K562 (cell line): ENCODE measurements around the gene ZC3H13. TPM values are rescaled to one million over a fixed set of nuclear protein-coding genes. Genes with fewer than 3 reads are reported as not detected.

ENCODE experiments used
- ATAC-seq: fragments of 200-7000 bp; cut with Tn5 transposase; 3 replicates; pipeline ENCODE4 v1.9.1; 2020; ENCODE audit warnings: moderate library complexity
- BruUV-seq: library from RNA; stranded (reverse); fragments of 400-500 nt; replicated peaks from 2 replicates; lab custom pipeline; 2021; lab: Mats Ljungman, UMichigan
- CTCF ChIA-PET: fragments of 300-600 bp; formaldehyde crosslinking; extraction: SDS; loops from one replicate; lab custom pipeline; 2021; ENCODE audit warnings: low intra/inter-chr PET ratio; lab: Yijun Ruan, JAX
- POLR2A ChIA-PET: fragments of 300-600, 350-650 bp; sonication (Branson Sonifier 250); formaldehyde crosslinking; extraction: SDS; loops from one replicate; lab custom pipeline; 2021; ENCODE audit warnings: antibody characterized with exemption, inconsistent platforms; lab: Yijun Ruan, JAX
- DNase-seq, 4 experiments: peaks; one replicate each; pipeline versions ENCODE4 v3.0.0 to v3.0.0-alpha.2; 2011 to 2018; ENCODE audit warnings: low spot score in 3 of 4, mixed read lengths in 3 of 4; ENCODE audit errors: extremely low read depth in 1 of 4
- FAIRE-seq: peaks from 2 replicates; lab custom pipeline; 2011; peaks lifted over from hg19 to GRCh38; lab: Jason Lieb, UNC
- H2AFZ ChIP-seq: 2 replicates; pipeline ENCODE4 v1.6.0; 2011; ENCODE audit warnings: low read depth, low read length, control low read depth, inconsistent platforms
- H3K27ac ChIP-seq: fragments of 200-600 bp; 3 replicates; pipeline ENCODE4 v1.8.0; 2011; ENCODE audit warnings: low read depth, mild to moderate bottlenecking, control low read depth, inconsistent platforms, low read length, moderate library complexity, mixed read lengths; ENCODE audit errors: extremely low read depth
- H3K27me3 ChIP-seq, 2 experiments: fragments of 300-600 bp in 1 of 2; 2 replicates in 1 of 2; 3 replicates in 1 of 2; pipeline versions ENCODE4 v1.6.0 to v1.8.0; 2011; ENCODE audit warnings: inconsistent platforms in 2 of 2, low read length in 2 of 2, mild to moderate bottlenecking in 1 of 2, mixed read lengths in 1 of 2, moderate library complexity in 1 of 2; ENCODE audit not compliant: control insufficient read depth in 2 of 2, insufficient read depth in 2 of 2
- H3K36me3 ChIP-seq: fragments of 300-600 bp; 3 replicates; pipeline ENCODE4 v1.8.0; 2011; ENCODE audit warnings: mild to moderate bottlenecking, low read length, inconsistent platforms; ENCODE audit not compliant: control insufficient read depth, insufficient read depth
- H3K4me1 ChIP-seq, 2 experiments: fragments of 200-600 bp in 1 of 2; replicated peaks in 1 of 2; 2 replicates in 1 of 2; 3 replicates in 1 of 2; pipeline versions ENCODE4 v1.5.1 to v1.8.0; 2011; ENCODE audit warnings: inconsistent platforms in 2 of 2, low read length in 2 of 2, mild to moderate bottlenecking in 1 of 2, mixed read lengths in 1 of 2, moderate library complexity in 1 of 2; ENCODE audit not compliant: control insufficient read depth in 2 of 2, insufficient read depth in 2 of 2
- H3K4me2 ChIP-seq: 2 replicates; pipeline ENCODE4 v1.6.1; 2011; ENCODE audit warnings: low read length, control low read depth, inconsistent platforms, mixed read lengths; ENCODE audit not compliant: insufficient read depth
- H3K4me3 ChIP-seq: fragments of 200-600 bp; sonication (generic), shearing (Covaris generic); 2 replicates; pipeline ENCODE4 v1.5.1; 2016; ENCODE audit warnings: control low read depth, inconsistent platforms
- H3K79me2 ChIP-seq: fragments of 200-600 bp; 3 replicates; pipeline ENCODE4 v1.8.0; 2011; ENCODE audit warnings: low read length, inconsistent platforms; ENCODE audit not compliant: control insufficient read depth, insufficient read depth
- H3K9ac ChIP-seq, 2 experiments: 2 replicates each; pipeline versions ENCODE4 v1.6.0 to v1.6.1; 2011; ENCODE audit warnings: low read depth in 2 of 2, low read length in 2 of 2, control low read depth in 1 of 2, inconsistent platforms in 1 of 2, mild to moderate bottlenecking in 1 of 2, mixed read lengths in 1 of 2; ENCODE audit not compliant: insufficient read depth in 1 of 2
- H3K9me1 ChIP-seq: one replicate; pipeline ENCODE4 v1.6.0; 2011; ENCODE audit warnings: inconsistent platforms, mild to moderate bottlenecking, low read length, moderate library complexity; ENCODE audit not compliant: control insufficient read depth, insufficient read depth
- H3K9me3 ChIP-seq: replicated peaks from 2 replicates; pipeline ENCODE4 v1.5.1; 2011; ENCODE audit warnings: low read depth, low read length, inconsistent platforms; ENCODE audit not compliant: control insufficient read depth, insufficient read depth
- H4K20me1 ChIP-seq: replicated peaks from 2 replicates; pipeline ENCODE4 v1.6.1; 2011; ENCODE audit warnings: low read length, inconsistent platforms, mixed read lengths; ENCODE audit not compliant: control insufficient read depth, insufficient read depth
- BACH1 ChIP-seq: fragments of 200-800 bp; sonication (Bioruptor generic); IDR thresholded peaks from 2 replicates; pipeline ENCODE4 v1.6.1; 2016; ENCODE audit warnings: missing genetic modification characterization, missing compliant biosample characterization
- CBFA2T3 ChIP-seq: fragments of 450-650 bp; IDR thresholded peaks from 2 replicates; pipeline ENCODE4 v1.6.1; 2017
- CBX5 ChIP-seq: IDR thresholded peaks from 2 replicates; pipeline ENCODE4 v1.6.1; 2014; ENCODE audit warnings: low read depth, borderline replicate concordance
- EP400 ChIP-seq: fragments of 450-650 bp; IDR thresholded peaks from 2 replicates; pipeline ENCODE4 v1.6.1; 2017; ENCODE audit warnings: antibody characterized with exemption, mild to moderate bottlenecking, moderate library complexity
- HOXB6 ChIP-seq: fragments of 250-450 bp; sonication (Bioruptor Pico); IDR thresholded peaks from 2 replicates; pipeline ENCODE4 v1.5.1; 2022; ENCODE audit warnings: mild to moderate bottlenecking, borderline replicate concordance
- LEF1 ChIP-seq: fragments of 450-650 bp; IDR thresholded peaks from 2 replicates; pipeline ENCODE4 v1.6.1; 2016; ENCODE audit warnings: mild to moderate bottlenecking
- MTF1 ChIP-seq: fragments of 250-450 bp; sonication (Bioruptor Pico); IDR thresholded peaks from 2 replicates; pipeline ENCODE4 v1.9.0; 2021; ENCODE audit warnings: moderate library complexity, mild to moderate bottlenecking, inconsistent platforms, borderline replicate concordance
- NFXL1 ChIP-seq: fragments of 450-650 bp; formaldehyde crosslinking; IDR thresholded peaks from 2 replicates; pipeline ENCODE4 v1.4.0; 2021; ENCODE audit warnings: mild to moderate bottlenecking
- PYGO2 ChIP-seq: fragments of 450-650 bp; IDR thresholded peaks from 2 replicates; pipeline ENCODE4 v1.6.1; 2016; ENCODE audit warnings: mild to moderate bottlenecking, missing genetic modification characterization, moderate library complexity, missing compliant biosample characterization
- RB1 ChIP-seq: fragments of 450-650 bp; IDR thresholded peaks from 2 replicates; pipeline ENCODE4 v1.6.1; 2017; ENCODE audit warnings: low read depth, mild to moderate bottlenecking
- RFX5 ChIP-seq: IDR thresholded peaks from 2 replicates; pipeline ENCODE4 v1.6.1; 2011; ENCODE audit warnings: low read depth, mild to moderate bottlenecking, improper control_type of control experiment, low read length
- SNAPC5 ChIP-seq: fragments of 250-450 bp; sonication (Bioruptor Pico); IDR thresholded peaks from 2 replicates; pipeline ENCODE4 v1.8.0; 2021; ENCODE audit warnings: moderate library complexity, mild to moderate bottlenecking, inconsistent platforms
- SUPT5H ChIP-seq: fragments of 450-650 bp; IDR thresholded peaks from 2 replicates; pipeline ENCODE4 v1.6.1; 2016
- ZBTB26 ChIP-seq: fragments of 450-650 bp; formaldehyde crosslinking; IDR thresholded peaks from 2 replicates; pipeline ENCODE4 v1.4.0; 2022; ENCODE audit warnings: missing genetic modification characterization
- ZBTB33 ChIP-seq: sonication (generic); formaldehyde crosslinking; IDR thresholded peaks from 2 replicates; pipeline ENCODE4 v1.8.1; 2023; ENCODE audit warnings: mild to moderate bottlenecking, missing genetic modification reagents
- ZBTB9 ChIP-seq: fragments of 450-650 bp; formaldehyde crosslinking; IDR thresholded peaks from 2 replicates; pipeline ENCODE4 v1.4.0; 2020; ENCODE audit warnings: mild to moderate bottlenecking, moderate library complexity
- ZNF23 ChIP-seq: fragments of 250-450 bp; sonication (Bioruptor Pico); IDR thresholded peaks from 2 replicates; pipeline ENCODE4 v1.4.0; 2020; ENCODE audit warnings: mild to moderate bottlenecking
- ZNF395 ChIP-seq: fragments of 200-800 bp; sonication (Bioruptor generic); IDR thresholded peaks from 2 replicates; pipeline ENCODE4 v1.6.1; 2017; ENCODE audit warnings: missing genetic modification characterization, missing compliant biosample characterization
- ZNF707 ChIP-seq: fragments of 250-450 bp; sonication (Bioruptor Pico); conservative IDR thresholded peaks from 2 replicates; pipeline ENCODE4 v1.8.0; 2022; ENCODE audit warnings: inconsistent platforms, mild to moderate bottlenecking, moderate library complexity
- ZNF830 ChIP-seq: fragments of 250-450 bp; sonication (Bioruptor Pico); IDR thresholded peaks from 2 replicates; pipeline ENCODE4 v1.5.0; 2021; ENCODE audit warnings: mild to moderate bottlenecking
- WGBS: fragments of 100-300 bp; shearing (Covaris generic); methylation state at CpG from one replicate; pipeline ENCODE4 v1.1.6; 2016; ENCODE audit warnings: low coverage, mixed read lengths; ENCODE audit not compliant: insufficient coverage; ENCODE audit errors: missing lambda C conversion rate; 5-methylcytosine and 5-hydroxymethylcytosine counted together
- in situ Hi-C: fragments of 300-500 bp; cut with MboI; formaldehyde crosslinking; loops from 4 replicates; pipeline ENCODE4 v1.15.0; 2018; ENCODE audit warnings: inconsistent platforms, mixed read lengths
- intact Hi-C: fragments of 100-400 bp; cut with micrococcal nuclease; formaldehyde crosslinking; loops from 2 replicates; pipeline ENCODE4 v1.14.2; 2022
- polyA plus RNA-seq, 8 experiments: library from polyadenylated mRNA; depleted of rRNA in 4 of 8; stranded (reverse) in 5 of 8; unstranded in 3 of 8; fragments of >200 nt; fragmentation: Nextera tagmentation in 2 of 8; fragmentation: Illumina TruSeq in 1 of 8; extraction: Ambion mirVana in 2 of 8; extraction: Trizol in 1 of 8; gene quantifications; 2 replicates each; pipeline versions ENCODE4 v1.2.1 to v1.2.3, GENCODE V29; 2011 to 2014; ENCODE audit warnings: inconsistent platforms in 1 of 8, missing spikeins in 1 of 8
- total RNA-seq, 7 experiments: library from RNA; depleted of rRNA in 6 of 7; stranded (reverse); fragments of >200 nt in 6 of 7; fragmentation: Illumina TruSeq in 2 of 7; extraction: Trizol in 2 of 7; gene quantifications; 2 replicates each; pipeline versions ENCODE4 v1.2.1 to v1.2.3, GENCODE V29; 2011 to 2021; ENCODE audit warnings: low replicate concordance in 1 of 7

ZC3H13 gene
- total and polyA plus RNA-seq, 9 of the 15 experiments (the other 6 are each of a cell fraction or from before 2014, with no cell fraction given) = 4.9 to 27.6 (median 12.1) TPM

- in situ Hi-C loops (no loop called here), intact Hi-C loops (no loop called here)
- WGBS = 86% methylated on average over 3 of the region's 3 CpGs
- Histone ChIP-seq H3K4me2 (no peak overlapping the region), H3K9me3 (no peaks in the 10 kb centered on the region), H3K4me3 (no peak overlapping the region), H3K4me1 (no peaks in the 10 kb centered on the region), H3K9ac (no peak overlapping the region), H3K36me3 (peaks cover 64% of the 10 kb centered on the region), H4K20me1 (no peaks in the 10 kb centered on the region), H2AFZ (no peak overlapping the region), H3K27me3 (no peaks in the 10 kb centered on the region), H3K27ac (no peak overlapping the region), H3K9me1 (no peaks in the 10 kb centered on the region), H3K79me2 (no peaks in the 10 kb centered on the region)
- FAIRE-seq (no peak), ATAC-seq (no peak), DNase-seq (no peak)
- no TSS peak for BruUV-seq
- CTCF ChIA-PET = no interaction called here
- TF ChIP-seq SUPT5H = no peak
- no peak for TF ChIP-seq ZBTB26 (CRISPR knock-in tag)
- no peak for TF ChIP-seq PYGO2
- no peak for TF ChIP-seq ZBTB33
- TF ChIP-seq ZNF23 = no peak
- TF ChIP-seq EP400 = no peak
- TF ChIP-seq ZNF830 (CRISPR knock-in tag) = no peak
- no peak for TF ChIP-seq CBFA2T3
- TF ChIP-seq ZNF395 (CRISPR knock-in tag) = no peak
- TF ChIP-seq HOXB6 = no peak
- no peak for TF ChIP-seq ZNF707 (CRISPR knock-in tag)
- no peak for TF ChIP-seq RFX5
- TF ChIP-seq RB1 = no peak
- TF ChIP-seq ZBTB9 (CRISPR knock-in tag) = no peak
- no peak for TF ChIP-seq BACH1 (tag)
- no peak for TF ChIP-seq SNAPC5 (CRISPR knock-in tag)
- no peak for TF ChIP-seq CBX5
- no peak for TF ChIP-seq NFXL1
- TF ChIP-seq MTF1 (CRISPR knock-in tag) = no peak
- no peak for TF ChIP-seq LEF1
- POLR2A ChIA-PET = no interaction called here
Measured at GRCh38 chr13:45966715-45967114, 85.8 kb downstream of the ZC3H13 start.
